Vein endothelial cell (primary cell): Measurements from ENCODE around the gene CHST10. TPM values are rescaled to one million over a fixed set of nuclear protein-coding genes. Genes with fewer than 3 reads are reported as not detected.

Source experiments
- small RNA-seq: library from RNA; depleted of rRNA; stranded (forward); fragments of <200 nt; gene quantifications from one replicate; pipeline ENCODE3, GENCODE V24; 2012
- total RNA-seq: library from RNA; depleted of rRNA; stranded (reverse); fragments of >200 nt; gene quantifications from 2 replicates; pipeline ENCODE4 v1.2.3, GENCODE V29; 2012

Gene CHST10, protein sequence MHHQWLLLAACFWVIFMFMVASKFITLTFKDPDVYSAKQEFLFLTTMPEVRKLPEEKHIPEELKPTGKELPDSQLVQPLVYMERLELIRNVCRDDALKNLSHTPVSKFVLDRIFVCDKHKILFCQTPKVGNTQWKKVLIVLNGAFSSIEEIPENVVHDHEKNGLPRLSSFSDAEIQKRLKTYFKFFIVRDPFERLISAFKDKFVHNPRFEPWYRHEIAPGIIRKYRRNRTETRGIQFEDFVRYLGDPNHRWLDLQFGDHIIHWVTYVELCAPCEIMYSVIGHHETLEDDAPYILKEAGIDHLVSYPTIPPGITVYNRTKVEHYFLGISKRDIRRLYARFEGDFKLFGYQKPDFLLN
- 12.9 and 19.3 TPM in 2 replicates for total RNA-seq

DNA sequence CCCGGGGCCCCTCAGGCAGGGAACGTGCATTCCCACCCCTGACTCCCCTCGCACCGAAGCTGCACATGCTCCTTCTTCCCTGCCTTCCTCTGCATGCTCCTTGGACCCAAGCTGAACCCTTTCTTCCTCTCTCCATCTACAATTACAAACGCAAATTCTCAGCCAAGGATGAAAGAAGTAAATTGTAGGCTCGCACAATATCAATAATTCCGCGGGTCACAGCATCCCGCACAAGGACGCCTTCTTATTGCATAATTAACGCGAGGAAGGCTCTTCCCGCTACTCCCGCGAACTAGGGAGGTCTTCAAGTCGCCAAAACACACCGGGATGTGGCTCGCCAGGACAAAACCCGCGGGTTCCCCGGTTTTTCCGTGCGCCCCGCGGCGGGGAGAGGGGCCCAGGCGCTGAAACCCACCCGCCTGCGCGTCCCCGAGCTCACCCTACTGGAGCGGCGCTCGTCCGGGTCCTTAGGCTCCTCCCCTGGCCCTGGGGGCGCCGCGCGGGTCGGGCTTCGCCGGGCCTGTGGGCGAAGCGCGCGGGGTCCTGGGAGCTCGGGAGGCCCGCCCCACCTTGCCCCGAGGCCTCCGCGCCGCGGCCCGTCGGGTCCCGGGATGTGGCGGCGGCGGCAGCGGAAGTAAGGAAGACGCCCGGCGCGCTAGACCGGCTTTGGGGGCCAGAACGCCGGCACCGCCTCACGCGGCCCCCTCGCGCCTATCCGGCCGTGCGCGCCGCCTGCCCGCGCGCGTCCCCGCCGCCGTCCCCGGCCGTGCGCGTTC, at the start of gene CHST10:
TSS of gene CHST10 (minus strand) at position 734 of the 776 bp plus-strand sequence. CDS start 10,993 bp downstream, outside the sequence.

Small RNA genes within 50 kb of the gene (small RNA-seq; reads per million reads assigned to genes)
- gene AC012493.2 (not detected), gene AC012493.3 (not detected)

Other genes with a start within 250 kb of the CHST10 start
- gene LONRF2, start 95.2 kb downstream of the CHST10 start, total RNA-seq: not detected in 2 replicates
- gene NMS, start 52.8 kb upstream of the CHST10 start, total RNA-seq: not detected in 2 replicates
- 15.4 and 27.5 TPM in 2 replicates for gene PDCL3, start 145.3 kb upstream of the CHST10 start, total RNA-seq